Retinal pigment epithelial cell (primary cell): ENCODE measurements around the gene LGALS9.
"Not testable (repeated sequence)": the region's sequence is repeated elsewhere in the genome, so short reads cannot be mapped to it uniquely, and the experiment has no call there.

ENCODE experiments used
- DNase-seq: peaks from one replicate; pipeline ENCODE4 v3.0.0-alpha.2; 2010; ENCODE audit warnings: low read depth
- H3K4me3 ChIP-seq: 2 replicates; pipeline ENCODE4 v1.5.1; 2011; ENCODE audit warnings: mild to moderate bottlenecking, low read length, control low read depth, moderate library complexity
- TF ChIP-seq, protein P1 (sequence below): conservative IDR thresholded peaks from 2 replicates; pipeline ENCODE4 v1.5.1; 2011; ENCODE audit warnings: low read depth, low read length, control low read depth, inconsistent platforms

The LGALS9 gene

DNA sequence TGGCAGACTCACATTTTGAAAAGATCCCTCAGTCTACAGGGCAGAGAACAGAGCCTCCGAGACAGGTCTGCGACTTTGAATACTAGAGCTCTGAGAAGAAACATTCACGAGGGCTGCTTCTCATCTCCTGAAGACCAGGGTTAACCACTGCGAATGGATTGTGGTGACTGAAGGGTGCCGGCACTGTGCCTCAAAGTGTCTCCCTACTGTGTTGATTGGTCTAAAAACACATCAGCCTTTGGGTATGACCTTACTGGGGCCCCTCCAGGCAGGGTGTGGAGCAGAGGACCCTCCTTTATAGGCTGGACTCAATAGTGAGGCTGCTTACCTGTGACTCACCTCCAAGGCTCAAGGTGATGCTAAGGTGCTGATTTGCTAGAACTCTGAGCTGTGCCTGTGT is 2.6 kb upstream of the LGALS9 start:
- H3K4me3 ChIP-seq, result no peak overlapping the region
- TF ChIP-seq, protein P1, sequence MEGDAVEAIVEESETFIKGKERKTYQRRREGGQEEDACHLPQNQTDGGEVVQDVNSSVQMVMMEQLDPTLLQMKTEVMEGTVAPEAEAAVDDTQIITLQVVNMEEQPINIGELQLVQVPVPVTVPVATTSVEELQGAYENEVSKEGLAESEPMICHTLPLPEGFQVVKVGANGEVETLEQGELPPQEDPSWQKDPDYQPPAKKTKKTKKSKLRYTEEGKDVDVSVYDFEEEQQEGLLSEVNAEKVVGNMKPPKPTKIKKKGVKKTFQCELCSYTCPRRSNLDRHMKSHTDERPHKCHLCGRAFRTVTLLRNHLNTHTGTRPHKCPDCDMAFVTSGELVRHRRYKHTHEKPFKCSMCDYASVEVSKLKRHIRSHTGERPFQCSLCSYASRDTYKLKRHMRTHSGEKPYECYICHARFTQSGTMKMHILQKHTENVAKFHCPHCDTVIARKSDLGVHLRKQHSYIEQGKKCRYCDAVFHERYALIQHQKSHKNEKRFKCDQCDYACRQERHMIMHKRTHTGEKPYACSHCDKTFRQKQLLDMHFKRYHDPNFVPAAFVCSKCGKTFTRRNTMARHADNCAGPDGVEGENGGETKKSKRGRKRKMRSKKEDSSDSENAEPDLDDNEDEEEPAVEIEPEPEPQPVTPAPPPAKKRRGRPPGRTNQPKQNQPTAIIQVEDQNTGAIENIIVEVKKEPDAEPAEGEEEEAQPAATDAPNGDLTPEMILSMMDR, result no peak
- DNase-seq, result no peak

DNA sequence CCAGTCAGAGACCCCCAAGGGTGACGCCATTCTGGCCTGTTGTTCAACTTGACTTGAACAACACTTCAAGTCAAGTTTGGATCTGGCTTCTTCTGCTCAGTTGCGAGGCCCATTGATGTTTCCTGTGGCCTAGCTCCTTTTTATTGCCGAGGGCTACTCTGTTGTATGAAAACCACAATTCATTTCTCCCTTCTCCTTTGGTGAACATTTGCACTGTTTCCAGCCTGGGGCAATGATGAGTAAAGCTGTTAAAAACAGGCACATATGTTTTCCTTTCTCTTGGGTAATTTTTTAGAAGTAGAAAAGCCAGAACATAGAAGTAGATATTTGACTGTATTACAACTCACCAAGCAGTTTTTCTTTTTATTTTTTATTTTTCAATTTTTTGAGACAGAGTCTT is 1.7 kb upstream of the LGALS9 start:
- not testable (repeated sequence) for H3K4me3 ChIP-seq, DNase-seq

DNA sequence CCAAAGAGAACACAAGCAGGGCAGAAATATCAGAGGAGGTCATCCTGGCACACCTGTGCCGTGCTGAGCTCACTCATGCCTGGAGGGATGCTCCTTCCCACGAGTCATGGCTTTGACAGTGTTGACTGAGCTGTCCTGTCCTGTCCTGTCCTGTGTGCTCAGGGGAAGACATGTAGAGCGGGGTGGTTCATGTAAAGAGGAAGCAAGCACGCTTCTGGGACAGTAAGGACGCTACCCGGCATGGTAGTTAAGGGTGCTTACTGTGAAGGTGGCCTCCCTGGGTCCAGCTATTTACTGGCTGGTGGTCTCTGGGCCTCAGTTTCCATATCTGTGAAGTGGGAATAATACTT is 398 bp downstream of the LGALS9 start:
- DNase-seq, result no peak
- no peak overlapping the region for H3K4me3 ChIP-seq
- TF ChIP-seq, protein P1, result no peak

DNA sequence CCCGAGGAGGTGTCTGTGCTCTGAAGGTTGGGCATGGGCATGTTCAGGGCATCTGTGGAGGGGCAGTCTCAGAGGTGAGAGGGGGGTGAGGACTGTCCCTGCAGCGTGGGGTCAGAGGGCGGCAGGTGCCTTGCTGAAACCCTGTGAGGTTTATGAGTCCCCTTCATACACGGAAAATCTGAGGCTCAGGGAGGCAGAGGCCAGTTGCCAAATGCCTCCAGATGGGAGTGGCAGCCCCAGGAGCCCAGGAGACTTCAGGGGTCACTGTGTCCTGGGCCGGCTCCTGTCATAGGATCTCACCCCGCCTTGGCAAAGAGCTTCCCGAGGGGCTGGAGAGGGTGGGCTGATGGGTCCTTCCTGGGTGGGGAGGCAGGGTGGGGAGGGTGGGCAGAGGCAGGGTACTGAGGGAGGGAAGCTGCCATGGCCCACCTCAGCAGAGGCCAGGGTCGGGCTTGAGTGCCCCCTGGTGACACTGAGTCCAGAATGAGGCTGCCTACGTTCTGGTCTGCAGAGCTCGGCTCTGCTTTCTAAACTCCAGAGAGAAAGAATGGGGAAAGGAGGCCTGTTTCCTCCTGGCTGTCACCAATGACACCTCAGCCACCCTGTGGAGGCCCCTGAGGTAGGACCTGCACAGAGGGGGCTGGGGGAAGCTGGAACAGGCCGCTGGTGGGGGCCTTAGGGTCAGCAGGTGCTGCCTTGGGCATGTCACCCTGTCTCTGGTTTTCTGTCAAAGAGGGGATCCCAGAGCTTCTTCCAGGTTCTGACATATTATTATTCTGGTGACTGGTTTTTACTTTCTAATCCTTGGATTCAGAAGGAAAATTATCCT is 1.1 kb downstream of the LGALS9 start:
- TF ChIP-seq, protein P1, result no peak

DNA sequence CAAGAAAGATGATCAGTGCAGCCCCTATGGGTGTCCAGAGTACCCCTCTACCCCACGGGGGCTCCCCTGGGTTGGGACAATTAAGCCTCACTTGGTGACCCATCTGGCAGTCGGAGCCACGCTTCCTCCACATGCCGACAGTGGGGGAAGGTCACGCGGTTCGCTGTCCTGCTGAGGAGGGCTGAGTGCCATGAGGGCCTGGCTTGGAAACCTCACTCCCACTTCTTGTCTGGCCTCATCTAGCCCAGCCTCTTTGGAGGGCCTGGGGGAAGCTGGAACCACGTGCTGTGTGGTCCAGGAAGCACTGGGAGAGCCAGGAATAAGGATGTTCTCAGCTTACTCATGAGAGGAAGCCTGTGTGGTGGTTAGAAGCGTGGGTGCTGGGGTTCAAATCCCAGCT is 1.8 kb downstream of the LGALS9 start:
- H3K4me3 ChIP-seq, DNase-seq: not testable (repeated sequence)

More for the DNA sequence above, 1.1 kb downstream of the LGALS9 start:
- DNase-seq, result no peak
- no peak overlapping the region for H3K4me3 ChIP-seq

DNA sequence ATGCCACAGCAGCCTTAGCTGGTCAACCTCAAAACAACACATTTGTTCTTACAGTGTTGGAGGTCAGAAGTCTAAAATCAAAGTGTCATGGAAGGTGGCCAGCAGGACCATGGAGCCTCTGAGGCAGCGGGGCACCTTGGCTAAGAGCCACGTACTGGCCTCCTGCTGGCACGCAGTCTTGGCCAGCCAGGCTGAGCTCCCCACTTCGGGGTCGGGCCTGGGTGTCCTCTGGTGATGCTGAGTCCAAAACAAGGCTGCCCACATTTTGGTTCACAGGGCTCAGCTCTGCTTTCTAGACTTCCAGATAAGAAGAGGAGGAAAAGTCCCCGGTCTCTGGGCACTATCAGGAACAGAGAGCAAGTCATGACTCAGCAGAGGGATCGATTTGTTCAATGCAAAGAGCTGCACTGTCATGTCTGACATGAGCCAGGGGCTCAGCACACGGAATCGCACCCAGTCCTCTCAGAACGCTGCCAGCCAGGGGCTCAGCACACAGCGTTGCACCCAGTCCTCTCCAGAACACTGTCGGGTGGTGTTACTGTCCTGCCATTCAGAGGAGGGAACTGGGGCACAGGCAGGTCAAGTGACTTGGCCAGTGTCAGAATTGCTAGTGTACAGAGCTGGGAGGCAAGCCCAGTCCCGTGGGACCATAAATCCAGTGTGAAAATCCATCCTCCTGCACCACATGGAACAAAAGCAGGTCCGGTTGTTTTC is 2.5 kb downstream of the LGALS9 start:
- DNase-seq, result no peak
- no peak overlapping the region for H3K4me3 ChIP-seq
- TF ChIP-seq, protein P1, result no peak

DNA sequence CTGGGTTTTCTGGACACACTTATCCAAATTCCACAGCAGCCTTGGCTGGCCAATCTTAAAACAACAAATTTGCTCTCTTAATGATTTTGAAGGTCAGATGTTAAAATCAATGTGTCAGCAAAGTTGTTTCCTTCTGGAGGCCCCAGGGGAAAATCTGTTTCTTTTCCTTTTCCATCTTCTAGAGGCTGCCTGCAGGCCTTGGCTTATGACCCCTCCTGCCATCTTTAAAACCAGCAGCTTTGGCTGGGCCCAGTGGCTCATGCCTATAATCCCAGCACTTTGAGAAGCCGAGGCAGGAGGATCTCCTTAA is 3.0 kb downstream of the LGALS9 start:
- TF ChIP-seq, protein P1, result no peak
- DNase-seq, result no peak

DNA sequence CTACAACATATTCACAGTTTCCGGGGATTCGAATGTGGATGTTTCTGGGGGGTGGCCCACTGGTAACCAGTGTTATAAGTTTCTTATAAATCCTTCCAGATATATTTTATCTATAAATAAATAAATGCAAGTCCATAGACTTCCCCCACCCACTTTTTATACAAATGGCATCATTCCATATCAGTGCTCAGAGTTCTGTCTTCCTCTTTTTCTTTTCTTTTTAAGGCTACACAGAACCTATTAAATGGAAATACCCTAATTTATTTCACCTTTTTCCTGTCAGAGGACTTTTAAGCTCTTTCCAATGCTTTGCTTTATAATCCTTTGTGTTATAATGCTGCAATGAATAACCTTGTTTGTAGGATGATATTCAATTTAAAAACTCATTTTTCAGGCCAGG is 3.8 kb downstream of the LGALS9 start:
- TF ChIP-seq, protein P1, result no peak
- H3K4me3 ChIP-seq, result no peak overlapping the region
- DNase-seq, result no peak

More for the DNA sequence above, 3.0 kb downstream of the LGALS9 start:
- H3K4me3 ChIP-seq, result no peak overlapping the region
